Trophoblast cell (in vitro differentiated cells and primary cell): ENCODE measurements around the gene PMP22.

Source experiments
- DNase-seq, 2 donors: peaks; one replicate each; pipeline ENCODE4 v3.0.0-alpha.2; 2016
- H2AFZ ChIP-seq: 2 replicates; pipeline ENCODE4 v1.6.1; 2013; ENCODE audit warnings: low read length, moderate library complexity, mild to moderate bottlenecking; ENCODE audit not compliant: insufficient read depth, poor library complexity
- H2AK5ac ChIP-seq: 2 replicates; pipeline ENCODE4 v1.6.1; 2013; ENCODE audit warnings: mild to moderate bottlenecking, low read length
- H2BK120ac ChIP-seq: 2 replicates; pipeline ENCODE4 v1.6.1; 2013; ENCODE audit warnings: low read length, mild to moderate bottlenecking, moderate library complexity; ENCODE audit not compliant: insufficient read depth, poor library complexity
- H2BK12ac ChIP-seq: 2 replicates; pipeline ENCODE4 v1.6.1; 2013; ENCODE audit warnings: mild to moderate bottlenecking, low read length, moderate library complexity
- H2BK5ac ChIP-seq: 2 replicates; pipeline ENCODE4 v1.6.1; 2013; ENCODE audit warnings: low read length, low read depth, moderate library complexity, mild to moderate bottlenecking; ENCODE audit not compliant: poor library complexity
- H3K14ac ChIP-seq: 2 replicates; pipeline ENCODE4 v1.6.1; 2013; ENCODE audit warnings: mild to moderate bottlenecking, low read length
- H3K18ac ChIP-seq: 2 replicates; pipeline ENCODE4 v1.6.1; 2013; ENCODE audit warnings: mild to moderate bottlenecking, low read length
- H3K23ac ChIP-seq: 2 replicates; pipeline ENCODE4 v1.6.1; 2013; ENCODE audit warnings: low read length
- H3K27ac ChIP-seq: 2 replicates; pipeline ENCODE4 v1.5.1; 2013; ENCODE audit warnings: low read depth, mild to moderate bottlenecking, inconsistent platforms, low read length, moderate library complexity
- H3K27me3 ChIP-seq: 2 replicates; pipeline ENCODE4 v1.6.1; 2013; ENCODE audit warnings: inconsistent platforms, mild to moderate bottlenecking, low read length, moderate library complexity; ENCODE audit not compliant: insufficient read depth
- H3K36me3 ChIP-seq, 2 experiments: 1 replicate in 1 of 2; 2 replicates in 1 of 2; pipeline ENCODE4 v1.6.1; 2013; ENCODE audit warnings: low read length in 2 of 2, mild to moderate bottlenecking in 2 of 2, moderate library complexity in 1 of 2; ENCODE audit not compliant: insufficient read depth in 2 of 2, control insufficient read depth in 1 of 2
- H3K4ac ChIP-seq: 2 replicates; pipeline ENCODE4 v1.6.1; 2013; ENCODE audit warnings: low read depth, mild to moderate bottlenecking, low read length, moderate library complexity
- H3K4me1 ChIP-seq, 2 experiments: 1 replicate in 1 of 2; 2 replicates in 1 of 2; pipeline ENCODE4 v1.6.1; 2013; ENCODE audit warnings: low read length in 2 of 2, mild to moderate bottlenecking in 2 of 2, moderate library complexity in 1 of 2; ENCODE audit not compliant: insufficient read depth in 2 of 2, control insufficient read depth in 1 of 2
- H3K4me2 ChIP-seq: 2 replicates; pipeline ENCODE4 v1.6.1; 2013; ENCODE audit warnings: inconsistent platforms, mild to moderate bottlenecking, low read length, moderate library complexity
- H3K4me3 ChIP-seq: 2 replicates; pipeline ENCODE4 v1.5.1; 2013; ENCODE audit warnings: mild to moderate bottlenecking, low read depth, low read length, inconsistent platforms
- H3K79me1 ChIP-seq: one replicate; pipeline ENCODE4 v1.6.1; 2013; ENCODE audit warnings: low read length
- H3K79me2 ChIP-seq: 2 replicates; pipeline ENCODE4 v1.6.1; 2013; ENCODE audit warnings: low read length, mild to moderate bottlenecking; ENCODE audit not compliant: control insufficient read depth, insufficient read depth, poor library complexity
- H3K9ac ChIP-seq: 2 replicates; pipeline ENCODE4 v1.6.1; 2013; ENCODE audit warnings: mild to moderate bottlenecking, low read length
- H3K9me3 ChIP-seq: 2 replicates; pipeline ENCODE4 v1.6.1; 2013; ENCODE audit warnings: low read depth, mild to moderate bottlenecking, control low read depth, inconsistent platforms, low read length; ENCODE audit not compliant: insufficient read depth
- H4K12ac ChIP-seq: 2 replicates; pipeline ENCODE4 v1.6.1; 2013; ENCODE audit warnings: low read depth, mild to moderate bottlenecking, low read length, moderate library complexity
- H4K8ac ChIP-seq: 2 replicates; pipeline ENCODE4 v1.6.1; 2013; ENCODE audit warnings: low read depth, mild to moderate bottlenecking, low read length, moderate library complexity
- H4K91ac ChIP-seq: one replicate; pipeline ENCODE4 v1.6.1; 2013; ENCODE audit warnings: low read depth, mild to moderate bottlenecking, low read length, moderate library complexity
- WGBS: extraction: QIAGEN DNeasy Blood & Tissue Kit; methylation state at CpG from one replicate; pipeline ENCODE4 v1.1.7; 2013; ENCODE audit warnings: missing lambda C conversion rate; ENCODE audit not compliant: insufficient read length, insufficient coverage; ENCODE audit errors: extremely low coverage; 5-methylcytosine and 5-hydroxymethylcytosine counted together

The PMP22 gene

GRCh38 chr17:15233971-15234370, 31.2 kb downstream of the PMP22 start:
- H3K14ac ChIP-seq: no peak overlapping the region
- H3K4me3 ChIP-seq: no peak overlapping the region
- no CpG with 5 or more reads among the region's 7 CpGs for WGBS

GRCh38 chr17:15233022-15233805, 31.9 kb downstream of the PMP22 start:
- no peak overlapping the region for H4K12ac ChIP-seq
- H3K4me1 ChIP-seq: peaks cover 0 to 7% of the 10 kb centered on the region in 2 experiments
- peak; percentile 95 to 96 for DNase-seq
- H3K14ac ChIP-seq: no peak overlapping the region
- no peak overlapping the region for H2BK120ac ChIP-seq
- H3K79me1 ChIP-seq: no peaks in the 10 kb centered on the region
- no peak overlapping the region for H3K18ac ChIP-seq
- H2AFZ ChIP-seq: no peak overlapping the region
- no peak overlapping the region for H2AK5ac ChIP-seq
- H4K91ac ChIP-seq: no peak overlapping the region
- H2BK5ac ChIP-seq: no peak overlapping the region
- no peaks in the 10 kb centered on the region for H3K9me3 ChIP-seq
- no peak overlapping the region for H4K8ac ChIP-seq
- H3K36me3 ChIP-seq: peaks cover 8 to 21% of the 10 kb centered on the region in 2 experiments
- no peak overlapping the region for H3K4me2 ChIP-seq
- no peak overlapping the region for H3K23ac ChIP-seq
- H3K79me2 ChIP-seq: no peaks in the 10 kb centered on the region
- H3K27ac ChIP-seq: no peak overlapping the region
- no peaks in the 10 kb centered on the region for H3K27me3 ChIP-seq
- H3K4me3 ChIP-seq: no peak overlapping the region
- no peak overlapping the region for H3K4ac ChIP-seq
- H2BK12ac ChIP-seq: no peak overlapping the region
- WGBS: no CpG with 5 or more reads among the region's 4 CpGs
- H3K9ac ChIP-seq: no peak overlapping the region

More at GRCh38 chr17:15233971-15234370, 31.2 kb downstream of the PMP22 start:
- H4K8ac ChIP-seq: no peak overlapping the region
- no peak overlapping the region for H2BK5ac ChIP-seq
- no peaks in the 10 kb centered on the region for H3K9me3 ChIP-seq
- H3K9ac ChIP-seq: no peak overlapping the region
- H3K79me2 ChIP-seq: no peaks in the 10 kb centered on the region
- H3K27ac ChIP-seq: no peak overlapping the region
- H2AK5ac ChIP-seq: no peak overlapping the region
- peaks cover 8 to 27% of the 10 kb centered on the region in 2 experiments for H3K36me3 ChIP-seq
- no peak overlapping the region for H4K91ac ChIP-seq
- no peak overlapping the region for H3K4me2 ChIP-seq
- no peak overlapping the region for H4K12ac ChIP-seq
- no peaks in the 10 kb centered on the region for H3K27me3 ChIP-seq
- H2BK120ac ChIP-seq: no peak overlapping the region
- H3K4me1 ChIP-seq: peaks cover 0 to 7% of the 10 kb centered on the region in 2 experiments
- no peaks in the 10 kb centered on the region for H3K79me1 ChIP-seq
- H2BK12ac ChIP-seq: no peak overlapping the region
- H3K23ac ChIP-seq: no peak overlapping the region
- H2AFZ ChIP-seq: peak overlapping the region; percentile 45
- DNase-seq: peak; percentile 66 to 70
- H3K18ac ChIP-seq: no peak overlapping the region
- no peak overlapping the region for H3K4ac ChIP-seq

GRCh38 chr17:15232517-15232915, 32.6 kb downstream of the PMP22 start:
- H3K18ac ChIP-seq: no peak overlapping the region
- no peak overlapping the region for H4K12ac ChIP-seq
- peak; percentile 10 to 54 for DNase-seq
- no peak overlapping the region for H2AFZ ChIP-seq
- no peak overlapping the region for H4K91ac ChIP-seq
- H2BK5ac ChIP-seq: no peak overlapping the region
- H3K36me3 ChIP-seq: peaks cover 8 to 19% of the 10 kb centered on the region in 2 experiments
- no peak overlapping the region for H3K4me3 ChIP-seq
- WGBS: no CpG with 5 or more reads among the region's 3 CpGs
- H3K4me1 ChIP-seq: peaks cover 0 to 7% of the 10 kb centered on the region in 2 experiments
- H2AK5ac ChIP-seq: no peak overlapping the region
- H3K9ac ChIP-seq: no peak overlapping the region
- no peak overlapping the region for H3K4ac ChIP-seq
- H2BK12ac ChIP-seq: no peak overlapping the region
- no peaks in the 10 kb centered on the region for H3K9me3 ChIP-seq
- no peak overlapping the region for H3K23ac ChIP-seq
- no peak overlapping the region for H4K8ac ChIP-seq
- no peak overlapping the region for H2BK120ac ChIP-seq
- H3K27ac ChIP-seq: no peak overlapping the region
- no peaks in the 10 kb centered on the region for H3K79me2 ChIP-seq
- no peak overlapping the region for H3K14ac ChIP-seq
- no peaks in the 10 kb centered on the region for H3K27me3 ChIP-seq
- H3K4me2 ChIP-seq: no peak overlapping the region
- no peaks in the 10 kb centered on the region for H3K79me1 ChIP-seq

GRCh38 chr17:15231851-15232516, 33.1 kb downstream of the PMP22 start:
- H3K9me3 ChIP-seq: no peaks in the 10 kb centered on the region
- H2BK12ac ChIP-seq: no peak overlapping the region
- H2AFZ ChIP-seq: no peak overlapping the region
- H3K4ac ChIP-seq: no peak overlapping the region
- H3K79me1 ChIP-seq: no peaks in the 10 kb centered on the region
- H4K8ac ChIP-seq: no peak overlapping the region
- H2BK5ac ChIP-seq: no peak overlapping the region
- H3K18ac ChIP-seq: no peak overlapping the region
- H3K4me1 ChIP-seq: peaks cover 0 to 7% of the 10 kb centered on the region in 2 experiments
- no peak overlapping the region for H4K91ac ChIP-seq
- H3K79me2 ChIP-seq: no peaks in the 10 kb centered on the region
- H3K23ac ChIP-seq: no peak overlapping the region
- peaks cover 8 to 19% of the 10 kb centered on the region in 2 experiments for H3K36me3 ChIP-seq
- no peak overlapping the region for H3K14ac ChIP-seq
- no peak overlapping the region for H3K4me2 ChIP-seq
- no peak overlapping the region for H3K27ac ChIP-seq
- H2AK5ac ChIP-seq: no peak overlapping the region
- no peaks in the 10 kb centered on the region for H3K27me3 ChIP-seq
- no peak overlapping the region for H4K12ac ChIP-seq
- no peak for DNase-seq
- no CpG with 5 or more reads among the region's 12 CpGs for WGBS
- no peak overlapping the region for H3K9ac ChIP-seq
- H3K4me3 ChIP-seq: no peak overlapping the region
- no peak overlapping the region for H2BK120ac ChIP-seq
